Renal cortical epithelial cell (primary cell): ENCODE results near the gene CYP4F3. TPM values are rescaled to one million over a fixed set of nuclear protein-coding genes. Genes with fewer than 3 reads are reported as not detected.
"Not testable (repeated sequence)": the region's sequence is repeated elsewhere in the genome, so short reads cannot be mapped to it uniquely, and the experiment has no call there.

Experiments
- DNase-seq: peaks from one replicate; pipeline ENCODE4 v3.0.0-alpha.2; 2011; ENCODE audit warnings: low read depth
- total RNA-seq: library from RNA; depleted of rRNA; stranded (reverse); fragments of >200 nt; gene quantifications from 2 replicates; pipeline ENCODE4 v1.2.3, GENCODE V29; 2014

Gene CYP4F3, protein sequence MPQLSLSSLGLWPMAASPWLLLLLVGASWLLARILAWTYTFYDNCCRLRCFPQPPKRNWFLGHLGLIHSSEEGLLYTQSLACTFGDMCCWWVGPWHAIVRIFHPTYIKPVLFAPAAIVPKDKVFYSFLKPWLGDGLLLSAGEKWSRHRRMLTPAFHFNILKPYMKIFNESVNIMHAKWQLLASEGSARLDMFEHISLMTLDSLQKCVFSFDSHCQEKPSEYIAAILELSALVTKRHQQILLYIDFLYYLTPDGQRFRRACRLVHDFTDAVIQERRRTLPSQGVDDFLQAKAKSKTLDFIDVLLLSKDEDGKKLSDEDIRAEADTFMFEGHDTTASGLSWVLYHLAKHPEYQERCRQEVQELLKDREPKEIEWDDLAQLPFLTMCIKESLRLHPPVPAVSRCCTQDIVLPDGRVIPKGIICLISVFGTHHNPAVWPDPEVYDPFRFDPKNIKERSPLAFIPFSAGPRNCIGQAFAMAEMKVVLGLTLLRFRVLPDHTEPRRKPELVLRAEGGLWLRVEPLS
- under 0.01 TPM in 1 of 2 replicates, not detected in the other for total RNA-seq

DNA sequence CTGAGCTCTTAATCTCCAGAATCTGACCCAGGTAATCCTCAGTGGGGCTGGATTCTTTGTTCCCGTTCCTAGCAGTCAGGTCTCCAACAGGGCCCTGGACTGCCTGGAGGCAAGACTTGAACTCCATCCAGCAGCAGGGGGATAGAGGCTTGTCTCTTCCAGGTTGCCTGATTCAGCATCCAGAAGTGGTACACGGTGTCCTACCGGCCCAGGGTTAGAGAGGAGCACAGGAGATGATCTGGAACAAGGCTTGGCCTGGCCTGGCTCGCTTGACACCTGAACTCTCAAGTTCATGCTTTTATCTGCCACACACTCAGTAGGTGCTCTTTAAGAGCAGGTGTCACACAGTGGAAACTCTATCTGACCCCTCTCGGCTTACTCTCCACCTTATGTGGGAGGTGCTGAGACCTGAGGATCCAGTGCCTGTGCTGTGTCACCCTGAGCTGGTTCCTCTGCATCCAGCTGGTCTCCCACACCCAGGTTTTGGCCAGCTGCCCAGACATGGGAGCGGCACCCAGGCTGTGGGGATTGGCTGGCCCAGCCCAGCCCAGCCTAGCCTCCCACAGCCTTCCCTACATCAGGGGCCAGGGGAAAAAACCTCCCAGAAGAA is at the start of gene CYP4F3:
TSS of gene CYP4F3 (plus strand) at position 604 of the 610 bp plus-strand sequence. CDS start 519 bp downstream, outside the sequence.
- DNase-seq: peak; percentile 42

DNA sequence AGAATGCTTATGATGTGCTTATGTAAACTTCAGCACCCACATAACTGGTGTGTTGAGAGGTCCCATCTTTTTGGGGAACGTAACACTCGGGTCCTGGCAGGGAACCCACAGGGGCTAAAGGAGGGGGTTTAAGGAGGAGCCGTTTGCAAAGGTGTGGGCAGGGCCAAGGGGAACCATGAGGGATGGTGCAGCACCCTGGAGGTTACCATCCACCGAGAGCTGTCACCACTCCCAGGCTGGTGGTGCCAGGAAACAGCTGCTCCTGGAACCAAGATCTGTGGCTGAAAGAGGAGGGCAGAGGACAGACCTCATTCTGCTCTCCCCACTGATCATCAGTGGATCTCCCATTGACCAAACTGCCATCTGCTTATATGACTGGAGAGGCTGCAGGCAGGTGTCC is 48.9 kb upstream of the CYP4F3 start:
- DNase-seq: no peak

DNA sequence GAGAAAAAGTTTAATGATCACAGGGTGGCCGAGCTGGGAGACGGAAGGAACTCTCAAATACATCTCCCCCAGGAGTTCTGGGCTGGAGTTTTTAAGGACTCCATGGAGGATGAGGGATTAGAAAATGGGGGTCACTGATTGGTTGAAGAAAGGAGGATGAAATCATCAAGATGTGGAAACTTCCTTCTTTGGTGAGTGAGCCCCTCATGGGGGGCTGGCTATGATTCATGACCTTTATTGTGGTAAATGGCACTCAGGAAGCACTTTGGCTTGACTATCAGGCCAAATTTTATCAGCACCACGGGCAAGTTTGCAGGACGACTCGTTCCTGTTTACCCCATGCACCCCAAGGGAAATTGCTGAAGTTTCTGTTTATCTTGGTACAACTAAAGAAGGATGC is 48.2 kb upstream of the CYP4F3 start:
- DNase-seq: not testable (repeated sequence)

DNA sequence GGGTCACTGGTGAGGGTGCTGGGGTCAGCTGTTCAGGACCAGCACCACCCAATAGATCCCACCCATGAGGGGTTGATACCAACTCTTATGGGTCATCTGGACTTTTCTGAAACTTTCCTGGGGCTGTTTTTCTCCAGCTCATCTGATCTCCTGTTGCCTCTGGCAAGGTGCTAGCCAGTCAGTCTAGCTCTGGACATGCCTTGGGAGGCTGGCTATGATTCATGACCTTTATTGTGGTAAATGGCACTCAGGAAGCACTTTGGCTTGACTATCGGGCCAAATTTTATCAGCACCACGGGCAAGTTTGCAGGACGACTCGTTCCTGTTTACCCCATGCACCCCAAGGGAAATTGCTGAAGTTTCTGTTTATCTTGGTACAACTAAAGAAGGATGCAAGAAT is 46.9 kb upstream of the CYP4F3 start:
- not testable (repeated sequence) for DNase-seq

DNA sequence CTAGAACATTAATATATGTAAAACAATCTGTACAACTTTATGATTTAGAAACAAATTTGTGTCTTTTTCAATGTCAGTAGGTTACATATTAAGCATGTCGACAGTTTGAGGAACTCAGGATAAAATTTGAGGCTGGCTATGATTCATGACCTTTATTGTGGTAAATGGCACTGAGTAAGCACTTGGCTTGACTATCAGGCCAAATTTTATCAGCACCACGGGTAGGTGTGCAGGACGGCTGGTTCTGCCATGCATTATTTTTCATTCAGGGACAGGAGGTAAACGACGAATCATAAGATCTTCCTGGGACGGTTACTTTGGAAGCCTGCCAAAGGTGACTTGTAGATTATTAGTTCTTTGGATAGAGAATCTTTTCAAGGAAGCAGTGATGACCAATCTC is 45.6 kb upstream of the CYP4F3 start:
- DNase-seq: no peak

DNA sequence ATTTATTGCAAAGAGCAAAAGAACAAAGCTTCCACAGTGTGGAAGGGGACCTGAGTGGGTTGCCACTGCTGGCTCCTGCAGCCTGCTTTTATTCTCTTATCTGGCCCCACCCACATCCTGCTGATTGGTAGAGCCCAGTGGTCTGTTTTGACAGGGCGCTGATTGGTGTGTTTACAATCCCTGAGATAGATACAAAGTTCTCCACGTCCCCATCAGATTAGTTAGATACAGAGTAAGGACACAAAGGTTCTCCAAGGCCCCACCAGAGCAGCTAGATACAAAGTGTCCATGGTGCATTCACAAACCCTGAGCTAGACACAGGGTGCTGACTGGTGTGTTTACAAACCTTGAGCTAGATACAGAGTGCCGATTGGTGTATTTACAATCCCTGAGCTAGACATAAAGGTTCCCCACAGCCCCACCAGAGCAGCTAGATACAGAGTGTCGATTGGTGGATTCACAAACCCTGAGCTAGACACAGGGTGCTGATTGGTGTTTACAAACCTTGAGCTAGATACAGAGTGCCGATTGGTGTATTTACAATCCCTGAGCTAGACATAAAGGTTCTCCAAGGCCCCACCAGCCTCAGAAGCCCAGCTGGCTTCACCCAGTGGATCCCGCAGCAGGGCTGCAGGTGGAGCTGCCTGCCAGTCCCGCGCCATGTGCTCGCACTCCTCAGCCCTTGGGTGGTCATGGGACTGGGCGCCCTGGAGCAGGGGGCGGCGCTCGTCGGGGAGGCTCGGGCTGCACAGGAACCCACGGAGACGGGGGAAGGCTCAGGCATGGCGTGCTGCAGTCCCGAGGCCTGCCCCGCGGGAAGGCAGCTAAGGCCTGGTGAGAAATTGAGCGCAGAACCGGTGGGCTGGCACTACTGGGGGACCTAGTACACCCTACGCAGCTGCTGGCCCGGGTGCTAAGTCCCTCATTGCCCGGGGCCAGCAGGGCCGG is 32.4 kb upstream of the CYP4F3 start:
- not testable (repeated sequence) for DNase-seq

DNA sequence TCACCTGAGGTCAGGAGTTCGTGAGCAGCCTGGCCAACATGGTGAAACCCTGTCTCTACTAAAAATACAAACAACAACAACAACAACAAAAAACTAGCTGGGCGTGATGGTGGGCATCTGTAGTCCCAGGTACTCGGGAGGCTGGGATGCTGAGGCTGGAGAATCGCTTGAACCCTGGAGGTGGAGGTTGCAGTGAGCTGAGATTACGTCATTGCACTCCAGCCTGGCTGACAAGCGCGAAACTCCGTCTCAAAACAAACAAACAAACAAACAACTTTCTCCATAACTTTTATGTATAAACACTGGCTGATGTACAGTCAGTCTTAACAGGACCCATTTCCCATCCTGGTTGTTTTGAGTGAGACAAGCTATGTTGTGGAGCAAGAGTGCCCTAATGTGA is 31.4 kb upstream of the CYP4F3 start:
- no peak for DNase-seq

DNA sequence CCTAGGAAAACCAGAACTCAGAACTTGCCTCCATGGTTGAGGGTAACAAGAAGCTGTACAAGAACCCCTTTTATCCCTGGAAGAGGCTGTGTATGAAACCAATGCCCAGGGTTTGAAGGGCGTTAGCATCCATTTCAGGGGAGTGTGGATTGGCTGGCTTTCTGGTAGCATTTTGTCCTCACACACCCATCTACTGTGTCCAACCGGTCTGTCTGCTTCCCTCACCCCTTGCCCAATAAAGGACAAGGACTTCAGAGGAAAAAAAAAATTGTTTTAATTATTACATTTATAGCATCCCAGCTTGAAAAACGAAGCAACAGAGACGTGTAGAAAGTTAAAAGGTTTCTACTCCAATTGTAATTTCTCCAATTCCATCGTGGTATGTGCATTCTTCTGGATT is 28.4 kb upstream of the CYP4F3 start:
- no peak for DNase-seq

DNA sequence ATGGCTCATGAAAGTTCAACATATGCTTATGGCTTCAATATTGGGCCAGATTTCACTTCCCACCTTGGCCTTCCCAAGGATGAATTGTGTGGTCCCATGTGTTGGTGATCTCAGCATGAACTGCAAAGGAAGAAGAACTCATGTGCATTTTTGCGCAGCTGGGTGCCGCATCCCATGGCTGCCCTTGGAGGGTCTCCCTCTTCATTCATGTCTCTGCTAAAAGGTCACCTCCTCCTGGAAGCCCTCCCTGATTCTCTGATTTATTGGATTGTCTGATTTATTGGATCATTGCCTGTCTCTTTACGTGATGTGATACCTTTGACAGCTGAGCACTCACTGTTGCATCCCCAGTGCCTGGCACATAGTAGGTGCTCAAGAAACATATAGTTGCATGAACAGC is 27.4 kb upstream of the CYP4F3 start:
- DNase-seq: no peak

DNA sequence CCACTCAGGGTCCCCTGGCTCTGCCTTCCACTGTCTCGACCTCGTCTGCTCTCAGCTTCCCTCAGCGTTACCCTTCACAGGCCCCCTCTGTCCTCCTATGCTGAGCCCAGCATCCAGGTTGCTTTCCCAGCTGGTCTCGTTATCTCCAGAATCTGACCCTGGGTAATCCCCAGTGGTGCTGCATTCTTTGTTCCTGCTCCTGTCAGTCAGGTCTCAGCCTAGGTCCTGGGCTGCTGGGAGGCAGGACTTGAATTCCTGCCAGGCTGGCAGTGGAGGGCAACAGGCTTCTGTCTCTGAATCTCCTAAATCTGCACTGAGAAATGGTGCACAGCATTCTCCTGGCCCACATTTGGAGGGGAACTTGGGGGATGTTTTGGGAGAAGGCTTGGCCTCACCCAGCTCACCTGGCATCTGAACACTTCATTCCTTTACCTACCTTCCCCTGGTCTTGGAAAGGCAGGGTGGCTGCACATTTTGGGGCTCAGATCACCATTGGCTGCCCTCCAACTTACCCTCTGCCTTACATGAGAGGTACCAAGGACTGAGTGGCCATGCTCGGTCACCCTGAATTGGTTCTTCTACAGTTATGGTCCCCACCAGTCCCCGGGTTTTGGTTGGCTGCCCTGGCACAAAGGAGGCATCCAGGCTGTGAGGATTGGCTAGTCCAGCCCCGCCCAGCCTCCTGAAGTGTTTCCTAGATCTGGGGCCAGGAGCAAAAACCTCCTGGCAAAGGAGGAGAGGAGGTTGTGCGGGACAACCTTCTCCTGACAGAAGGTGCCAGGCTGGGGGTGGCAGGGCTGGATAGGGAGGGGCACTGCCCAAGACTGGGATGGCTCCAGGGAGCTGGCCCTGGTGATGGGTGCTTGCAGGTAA is 26.0 kb upstream of the CYP4F3 start, which contains the start of gene CYP4F8:
TSS of gene CYP4F8 (plus strand) at position 712 of the 873 bp plus-strand sequence. CDS start 399 bp downstream, outside the sequence.
- no peak for DNase-seq

DNA sequence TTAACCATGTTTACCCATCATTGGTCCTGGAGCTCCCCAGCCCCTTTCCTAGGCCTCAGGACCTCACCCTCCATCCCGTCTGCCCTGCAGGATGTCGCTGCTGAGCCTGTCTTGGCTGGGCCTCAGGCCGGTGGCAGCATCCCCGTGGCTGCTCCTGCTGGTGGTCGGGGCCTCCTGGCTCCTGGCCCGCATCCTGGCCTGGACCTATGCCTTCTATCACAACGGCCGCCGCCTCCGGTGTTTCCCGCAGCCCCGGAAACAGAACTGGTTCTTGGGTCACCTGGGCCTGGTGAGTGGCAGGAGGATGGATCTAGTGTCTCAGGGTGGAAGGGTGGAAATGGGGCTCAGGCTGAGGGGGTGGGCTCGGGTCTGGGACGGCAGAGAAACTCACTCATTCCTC is 25.2 kb upstream of the CYP4F3 start:
- DNase-seq: no peak

DNA sequence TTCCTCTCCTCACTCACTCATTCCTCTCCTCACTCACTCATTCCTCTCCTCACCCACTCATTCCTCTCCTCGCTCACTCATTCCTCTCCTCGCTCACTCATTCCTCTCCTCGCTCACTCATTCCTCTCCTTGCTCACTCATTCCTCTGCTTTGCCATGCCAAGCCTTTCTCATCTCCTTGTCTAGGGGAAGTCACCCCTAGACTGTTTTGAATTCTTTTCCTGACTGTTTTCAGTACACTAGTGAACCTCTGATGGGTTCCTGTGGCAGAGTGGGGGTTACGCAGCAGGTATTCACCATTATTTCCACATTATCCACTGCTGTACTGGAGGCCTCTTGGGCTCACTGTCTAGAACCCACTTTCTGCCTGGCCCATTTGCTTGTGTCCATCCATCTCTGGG is 24.5 kb upstream of the CYP4F3 start:
- DNase-seq: no peak

DNA sequence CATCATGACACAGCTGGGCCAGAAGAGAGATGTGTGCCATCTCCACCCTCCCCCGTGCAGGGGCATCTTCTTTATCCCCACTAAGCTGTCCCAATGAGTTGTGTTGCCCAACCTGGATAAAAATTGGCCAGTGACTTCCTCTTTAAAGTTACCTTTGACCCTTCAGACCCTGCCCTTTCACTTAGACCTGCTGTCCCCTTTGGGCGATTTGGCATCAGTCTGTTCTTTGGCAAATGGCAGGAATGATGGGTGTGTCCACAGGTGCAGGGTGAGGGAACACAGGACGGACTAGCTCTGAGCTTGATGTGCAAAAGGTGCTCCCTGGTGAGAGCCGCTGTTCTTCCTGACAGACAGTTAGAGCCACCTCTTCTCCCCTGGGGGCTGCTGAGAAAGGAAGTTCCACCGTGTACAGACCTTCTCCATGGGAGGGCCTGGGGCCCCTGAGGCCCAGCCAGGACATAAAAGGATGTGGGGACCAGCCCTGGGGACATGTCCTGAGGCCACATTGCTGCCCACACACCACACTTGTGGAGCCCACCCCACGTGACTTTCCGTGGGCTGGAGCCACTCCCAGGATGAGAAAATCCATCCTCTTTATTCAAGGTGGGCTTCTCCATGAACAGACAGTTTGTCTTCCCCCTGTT is 23.9 kb upstream of the CYP4F3 start:
- DNase-seq: no peak

DNA sequence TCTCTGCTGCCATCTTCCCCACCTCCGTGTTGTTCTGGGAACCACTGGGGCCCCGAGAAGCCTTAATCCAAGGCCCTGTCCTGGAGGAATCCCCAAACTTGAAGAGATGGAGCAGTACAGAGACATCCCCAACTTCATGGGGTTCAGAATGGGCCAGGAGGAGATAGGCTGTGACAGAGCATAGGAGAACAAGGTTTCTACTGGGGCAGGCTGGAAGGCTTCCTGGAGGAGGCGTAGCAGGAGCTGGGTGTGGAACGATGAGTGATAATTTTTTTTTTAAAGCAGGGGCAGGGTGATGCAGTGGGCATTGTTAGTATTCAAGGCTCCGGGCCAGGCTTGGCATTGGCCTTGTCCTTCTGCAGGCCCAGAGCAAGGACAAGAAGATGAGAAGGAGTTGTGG is 22.4 kb upstream of the CYP4F3 start:
- DNase-seq: no peak

DNA sequence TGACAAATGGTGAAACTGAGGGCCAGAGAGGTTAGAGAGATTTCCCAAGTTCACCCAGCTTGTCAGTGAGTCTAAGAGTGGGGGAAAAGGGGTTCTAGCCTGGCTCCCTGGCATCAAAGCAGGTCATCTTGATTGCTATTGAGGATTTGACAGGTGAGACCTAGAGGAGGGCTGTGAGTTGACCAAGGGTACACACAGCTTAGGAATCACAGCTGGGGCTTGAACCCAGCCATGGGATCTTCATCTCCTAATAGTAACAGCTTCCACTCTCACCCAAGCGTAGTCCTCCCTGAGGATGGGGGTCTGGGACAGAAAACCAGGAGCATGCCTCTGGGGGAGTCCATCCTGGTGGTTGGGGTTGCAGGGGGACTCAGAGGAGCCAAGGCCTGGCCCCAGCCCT is 18.9 kb upstream of the CYP4F3 start:
- DNase-seq: no peak

DNA sequence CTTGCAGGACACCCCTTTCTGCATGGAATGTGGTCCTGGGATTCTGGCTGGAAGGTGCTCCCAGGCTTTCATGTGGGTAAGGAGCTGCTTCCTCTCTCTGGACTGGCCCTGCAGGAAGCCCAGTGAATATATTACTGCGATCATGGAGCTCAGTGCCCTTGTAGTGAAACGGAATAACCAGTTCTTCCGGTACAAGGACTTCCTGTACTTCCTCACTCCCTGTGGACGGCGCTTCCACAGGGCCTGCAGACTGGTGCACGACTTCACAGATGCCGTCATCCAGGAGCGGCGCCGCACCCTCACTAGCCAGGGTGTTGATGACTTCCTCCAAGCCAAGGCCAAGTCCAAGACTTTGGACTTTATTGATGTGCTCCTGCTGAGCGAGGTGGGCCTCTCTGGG is 17.7 kb upstream of the CYP4F3 start:
- DNase-seq: no peak

DNA sequence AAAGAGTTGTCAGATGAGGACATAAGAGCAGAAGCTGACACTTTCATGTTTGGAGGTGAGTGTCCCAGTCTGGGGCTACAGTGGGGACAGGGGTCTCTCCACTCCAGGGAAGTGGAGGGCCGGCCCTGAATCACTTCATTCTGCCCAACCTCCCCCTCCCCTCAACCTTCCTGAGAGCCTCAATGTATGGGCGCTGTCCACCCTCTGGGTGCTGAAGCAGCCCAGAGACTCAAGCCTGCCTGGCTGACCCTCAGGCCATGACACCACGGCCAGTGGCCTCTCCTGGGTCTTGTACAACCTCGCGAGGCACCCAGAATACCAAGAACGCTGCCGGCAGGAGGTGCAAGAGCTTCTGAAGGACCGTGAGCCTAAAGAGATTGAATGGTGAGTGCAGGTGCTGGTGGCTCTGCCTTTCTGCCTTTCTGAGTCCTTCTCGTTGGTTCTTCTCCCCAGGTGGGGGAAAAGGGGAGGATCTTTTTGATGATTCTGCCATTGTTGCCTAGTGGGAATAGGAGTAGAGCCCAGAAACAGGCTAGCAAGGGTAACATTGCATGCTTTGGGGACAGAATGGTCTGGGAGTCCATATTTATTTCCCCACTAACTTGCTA is 16.9 kb upstream of the CYP4F3 start:
- DNase-seq: no peak

DNA sequence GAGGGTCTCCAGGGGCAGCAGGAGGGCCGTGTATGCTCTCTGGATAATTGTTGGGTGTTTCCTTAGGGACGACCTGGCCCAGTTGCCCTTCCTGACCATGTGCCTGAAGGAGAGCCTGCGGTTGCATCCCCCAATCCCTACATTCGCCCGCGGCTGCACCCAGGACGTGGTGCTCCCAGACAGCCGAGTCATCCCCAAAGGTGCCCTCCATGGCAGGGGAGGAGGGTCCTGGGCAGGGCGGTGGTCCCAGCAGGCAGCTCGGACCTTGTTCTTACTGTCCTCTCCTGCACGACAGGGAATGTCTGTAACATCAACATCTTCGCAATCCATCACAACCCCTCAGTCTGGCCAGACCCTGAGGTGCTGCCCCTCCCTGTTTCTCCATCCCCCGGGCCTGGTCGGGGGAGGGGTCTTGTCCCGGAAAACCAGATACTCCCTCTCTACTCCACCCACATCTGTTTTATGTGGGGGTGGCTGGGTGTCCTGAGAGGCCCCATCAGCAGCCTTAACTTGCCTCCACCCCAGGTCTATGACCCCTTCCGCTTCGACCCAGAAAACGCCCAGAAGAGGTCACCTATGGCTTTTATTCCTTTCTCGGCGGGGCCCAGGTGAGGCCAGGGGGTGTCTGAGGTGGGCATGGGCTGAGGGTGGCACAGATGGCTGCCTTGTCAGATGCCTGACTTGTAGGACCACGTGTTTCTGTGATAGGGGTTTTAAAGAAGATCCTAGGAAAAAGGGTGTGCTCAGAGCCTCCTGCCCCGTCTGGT is 12.3 kb upstream of the CYP4F3 start:
- DNase-seq: no peak
